Stimulated activated CD8-positive, alpha-beta memory T cell treated with anti-CD3 and anti-CD28 coated beads, Interleukin-4, amount 100 ng/mL, for 48 hours (primary cell): Measurements from ENCODE around the gene MPDU1.
"Not testable (repeated sequence)": the region's sequence is repeated elsewhere in the genome, so short reads cannot be mapped to it uniquely, and the experiment has no call there.

Source experiments
- DNase-seq: peaks from one replicate; pipeline ENCODE4 v3.0.0-alpha.2; 2020

The MPDU1 gene

DNA sequence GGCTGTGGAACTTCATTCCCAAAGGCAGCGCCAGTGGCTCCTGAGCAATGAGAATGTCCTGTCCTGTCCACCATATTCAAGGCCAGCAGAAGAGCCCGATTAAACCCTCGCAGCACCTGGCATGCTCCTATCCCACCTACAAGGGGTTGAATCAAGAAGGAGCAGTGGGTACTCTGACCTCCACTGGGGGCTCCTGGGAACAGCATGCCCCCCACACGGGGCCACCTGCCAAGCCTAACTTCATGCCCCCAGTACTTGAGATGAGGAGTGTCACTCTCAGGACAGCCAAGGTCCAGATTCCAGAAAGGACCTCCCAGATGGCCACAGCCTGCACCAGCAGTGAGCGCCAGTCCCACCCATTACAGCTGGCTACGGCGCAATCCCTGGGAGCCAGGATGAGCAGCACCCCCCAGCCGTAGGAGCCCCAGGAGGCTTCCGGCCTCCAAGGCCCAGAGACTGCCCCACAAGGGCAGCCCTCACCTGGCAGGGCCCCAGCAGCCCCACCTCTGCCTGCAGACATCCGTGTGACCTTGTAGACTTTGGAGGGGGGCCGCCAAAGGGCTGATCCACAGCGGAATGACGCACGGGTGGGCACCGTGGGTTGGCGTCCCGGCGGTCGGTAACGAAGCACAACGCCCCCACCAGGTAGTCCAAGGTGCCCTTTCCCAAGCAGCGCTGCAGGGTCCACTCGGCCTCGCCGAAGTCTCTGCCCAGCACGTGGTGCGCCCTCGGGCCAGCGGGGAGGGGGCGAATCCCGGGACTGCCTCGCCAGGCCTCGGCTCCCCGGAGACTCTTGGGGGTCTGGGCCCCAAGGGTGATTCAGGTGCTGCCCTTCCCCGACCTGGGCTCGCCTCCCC is 1.0 kb upstream of the MPDU1 start:
- DNase-seq: no peak

DNA sequence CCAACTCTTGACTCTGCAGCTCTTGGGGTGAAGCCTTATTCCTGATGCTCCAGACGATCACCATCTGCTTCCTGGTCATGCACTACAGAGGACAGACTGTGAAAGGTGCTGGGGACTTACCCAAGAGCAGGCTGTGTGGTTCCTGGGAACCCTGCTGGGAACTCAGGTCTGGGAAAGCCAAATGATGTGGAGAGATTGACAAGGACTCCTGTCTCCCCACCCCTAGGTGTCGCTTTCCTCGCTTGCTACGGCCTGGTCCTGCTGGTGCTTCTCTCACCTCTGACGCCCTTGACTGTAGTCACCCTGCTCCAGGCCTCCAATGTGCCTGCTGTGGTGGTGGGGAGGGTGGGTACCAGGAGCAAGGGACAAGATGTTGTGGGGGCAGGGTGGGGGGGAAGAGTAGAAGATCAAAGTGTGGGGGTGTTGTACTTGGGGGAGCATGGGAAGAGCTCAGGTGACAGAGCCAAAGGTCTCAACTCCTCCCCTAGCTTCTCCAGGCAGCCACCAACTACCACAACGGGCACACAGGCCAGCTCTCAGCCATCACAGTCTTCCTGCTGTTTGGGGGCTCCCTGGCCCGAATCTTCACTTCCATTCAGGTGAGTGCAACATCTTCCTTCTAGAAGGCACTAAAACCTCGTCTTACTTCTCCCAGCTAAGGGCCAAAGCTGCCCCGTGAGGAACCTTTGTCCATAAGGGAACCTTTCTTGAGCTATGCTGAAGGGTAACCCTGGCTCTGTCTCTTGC is 3.2 kb downstream of the MPDU1 start:
- no peak for DNase-seq

DNA sequence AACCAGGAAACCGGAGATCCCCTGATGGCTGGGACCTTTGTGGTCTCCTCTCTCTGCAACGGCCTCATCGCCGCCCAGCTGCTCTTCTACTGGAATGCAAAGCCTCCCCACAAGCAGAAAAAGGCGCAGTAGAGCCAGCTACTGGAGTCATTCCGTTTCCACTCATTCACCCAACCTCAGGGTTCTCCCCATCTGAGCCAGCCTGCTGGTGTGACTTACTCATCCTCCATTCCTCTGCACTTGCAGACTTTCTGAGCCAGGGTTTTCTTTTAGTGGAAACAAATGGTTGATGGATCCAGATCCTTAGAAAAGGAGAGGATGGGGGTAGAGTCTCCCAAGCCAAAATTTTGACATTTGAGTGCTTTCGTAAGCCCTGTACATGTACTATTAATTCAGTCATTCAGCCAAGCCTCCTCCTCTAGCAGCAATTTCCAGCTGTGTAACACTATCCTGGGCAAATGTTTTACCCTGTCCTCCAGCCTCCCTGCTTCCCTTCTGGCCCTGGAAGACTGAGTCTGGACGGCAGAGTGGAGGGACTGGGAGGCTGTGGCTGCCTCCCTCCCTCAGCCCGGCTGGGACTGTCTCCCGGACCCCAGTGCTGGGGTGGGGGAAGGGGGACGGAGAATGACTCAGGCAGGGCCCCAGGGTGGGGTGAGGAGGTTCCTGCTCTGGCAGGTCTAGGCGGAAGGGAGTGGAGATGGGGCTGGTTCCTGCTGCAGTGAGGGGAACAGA is 3.9 kb downstream of the MPDU1 start:
- no peak for DNase-seq

DNA sequence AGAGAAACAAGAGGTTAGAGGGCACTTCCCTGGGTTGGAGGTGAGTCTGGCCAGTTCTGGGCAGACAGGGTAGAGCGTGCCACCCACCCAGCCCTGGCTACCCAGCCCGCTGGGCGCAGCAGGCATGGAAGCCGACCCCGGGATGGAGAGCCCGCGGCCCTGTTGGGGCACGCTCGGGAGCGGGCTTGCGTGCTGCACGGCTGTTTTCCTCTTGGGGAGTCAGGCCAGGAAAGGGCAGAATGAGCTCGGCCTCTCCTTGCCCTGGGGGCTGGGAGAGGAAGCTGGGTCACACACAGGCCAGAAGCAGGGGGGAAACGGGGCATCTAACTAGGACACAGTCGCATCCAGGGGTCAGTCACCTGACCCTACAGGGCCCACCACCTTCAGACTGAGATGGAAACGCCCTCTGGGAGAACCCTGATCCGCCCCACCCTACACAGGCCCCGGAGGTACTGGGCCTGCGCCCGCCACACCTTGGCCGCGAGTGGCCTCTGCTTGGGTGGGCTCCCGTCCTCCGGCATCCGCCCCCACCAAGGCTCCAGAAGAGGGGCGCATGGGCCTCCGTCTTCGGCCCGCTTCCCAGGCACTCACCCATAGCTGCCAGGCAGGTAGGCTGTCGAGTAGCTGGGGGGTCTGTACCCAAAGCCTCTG is 5.0 kb downstream of the MPDU1 start:
- DNase-seq: no peak

DNA sequence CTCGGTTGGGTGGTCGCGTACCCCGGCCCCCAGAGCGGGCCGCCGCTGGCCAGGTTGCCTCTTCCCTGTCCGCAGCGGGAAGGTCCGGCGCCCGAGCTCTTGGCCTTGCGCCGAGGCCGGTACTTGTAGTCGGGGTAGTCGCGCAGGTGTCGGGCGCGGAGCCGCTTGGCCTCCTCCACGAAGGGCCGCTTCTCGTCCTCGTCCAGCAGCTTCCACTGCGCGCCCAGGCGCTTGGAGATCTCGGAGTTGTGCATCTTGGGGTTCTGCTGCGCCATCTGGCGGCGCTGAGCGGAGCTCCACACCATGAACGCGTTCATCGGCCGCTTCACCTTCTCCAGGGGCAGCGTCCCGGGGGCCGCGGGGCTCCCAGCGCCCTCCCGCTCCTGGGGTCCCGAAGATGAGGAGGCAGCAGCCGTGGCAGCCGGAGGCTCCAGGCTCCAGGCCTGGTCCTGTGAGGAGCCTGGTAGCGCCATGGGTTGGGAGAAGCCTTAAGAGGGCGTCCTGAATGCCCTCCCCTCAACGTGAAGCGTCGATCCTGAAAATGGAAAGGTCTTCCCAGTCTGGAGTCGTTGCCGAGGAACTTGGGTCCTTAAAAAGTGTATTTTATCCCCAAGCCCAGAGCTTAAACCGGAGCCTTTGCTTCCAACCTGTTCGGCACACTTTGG is 5.7 kb downstream of the MPDU1 start:
- peak; percentile 77 for DNase-seq

DNA sequence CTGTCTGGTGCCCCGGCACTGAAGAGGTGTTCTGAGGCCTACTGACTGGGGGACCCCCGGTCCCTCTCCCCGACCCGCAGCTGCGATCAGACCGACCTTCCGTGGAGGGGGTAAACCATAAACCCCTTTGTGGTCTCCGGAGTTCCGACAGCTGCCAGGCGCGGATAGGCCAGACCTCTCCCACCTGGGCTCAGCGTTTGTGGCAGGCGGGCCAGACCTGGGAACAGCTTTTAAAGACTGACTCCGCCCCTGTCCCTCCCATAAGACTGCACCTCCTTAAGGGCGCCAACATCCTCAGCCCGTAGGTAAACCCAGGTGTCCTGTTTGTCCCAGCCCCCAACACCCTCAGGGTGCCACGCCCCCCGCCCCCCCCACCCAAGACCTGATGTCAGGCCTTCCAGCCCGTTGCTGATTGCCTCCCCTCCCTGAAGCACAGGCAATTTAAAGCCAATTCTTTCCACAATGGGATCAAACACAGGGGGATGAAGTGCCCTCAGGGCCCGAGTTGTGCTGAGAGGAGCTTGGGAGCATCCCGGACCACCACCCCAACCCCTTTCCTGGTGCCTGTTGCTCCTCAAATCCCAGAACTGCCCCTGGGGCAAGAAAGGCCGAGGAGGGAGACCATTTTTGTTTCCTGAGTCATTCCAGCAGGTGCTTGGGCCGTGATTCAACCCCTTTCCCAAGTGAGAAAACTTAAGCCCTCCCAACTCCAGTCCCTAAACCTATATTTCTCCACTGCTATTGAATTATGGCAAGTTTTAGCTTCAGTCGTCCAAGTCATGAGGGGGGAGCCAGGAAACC is 6.4 kb downstream of the MPDU1 start, which contains the start of gene SOX15:
TSS of gene SOX15 (minus strand) at position 204 of the 801 bp plus-strand sequence. CDS start 418 bp downstream, outside the sequence.
- no peak for DNase-seq

DNA sequence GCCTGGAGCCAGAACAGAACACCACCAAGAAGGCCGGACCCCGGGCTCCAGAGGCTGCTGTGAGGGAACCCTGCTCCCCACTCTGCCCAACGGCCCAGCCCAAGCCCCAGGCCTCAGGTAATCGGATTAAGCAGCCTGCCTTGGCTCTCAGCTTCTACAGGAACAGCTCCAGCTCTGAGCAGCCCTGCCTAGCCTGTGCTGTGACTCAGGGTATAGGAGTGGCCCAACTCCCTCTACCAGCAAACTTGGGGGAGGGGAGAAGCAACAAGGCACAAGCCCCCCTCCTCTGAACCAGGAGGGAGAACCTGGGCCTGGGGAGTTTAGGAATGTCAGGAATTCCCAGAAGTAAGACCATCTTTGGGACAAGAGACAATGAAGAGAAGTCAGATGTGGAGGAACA is 7.1 kb downstream of the MPDU1 start:
- DNase-seq: no peak

DNA sequence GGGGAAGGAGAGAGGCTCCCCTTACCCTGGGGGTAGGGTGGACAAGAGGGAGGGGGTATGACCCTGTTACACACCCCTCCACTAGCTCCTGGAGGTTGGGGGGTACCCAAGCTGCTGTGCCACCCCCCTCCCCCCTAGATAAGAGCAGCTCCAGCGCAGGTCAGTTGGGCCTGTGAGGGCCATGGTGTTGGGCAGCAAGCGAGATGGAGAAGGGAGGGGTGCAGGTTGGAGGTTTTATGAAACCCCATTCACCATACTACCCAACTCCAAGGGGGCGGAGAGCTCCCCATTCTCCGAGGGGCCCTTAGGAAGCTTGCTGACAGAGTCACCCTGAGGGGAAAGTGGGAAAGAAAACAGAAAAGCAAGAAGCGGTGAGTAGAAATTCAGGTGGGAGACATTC is 7.9 kb downstream of the MPDU1 start:
- no peak for DNase-seq

DNA sequence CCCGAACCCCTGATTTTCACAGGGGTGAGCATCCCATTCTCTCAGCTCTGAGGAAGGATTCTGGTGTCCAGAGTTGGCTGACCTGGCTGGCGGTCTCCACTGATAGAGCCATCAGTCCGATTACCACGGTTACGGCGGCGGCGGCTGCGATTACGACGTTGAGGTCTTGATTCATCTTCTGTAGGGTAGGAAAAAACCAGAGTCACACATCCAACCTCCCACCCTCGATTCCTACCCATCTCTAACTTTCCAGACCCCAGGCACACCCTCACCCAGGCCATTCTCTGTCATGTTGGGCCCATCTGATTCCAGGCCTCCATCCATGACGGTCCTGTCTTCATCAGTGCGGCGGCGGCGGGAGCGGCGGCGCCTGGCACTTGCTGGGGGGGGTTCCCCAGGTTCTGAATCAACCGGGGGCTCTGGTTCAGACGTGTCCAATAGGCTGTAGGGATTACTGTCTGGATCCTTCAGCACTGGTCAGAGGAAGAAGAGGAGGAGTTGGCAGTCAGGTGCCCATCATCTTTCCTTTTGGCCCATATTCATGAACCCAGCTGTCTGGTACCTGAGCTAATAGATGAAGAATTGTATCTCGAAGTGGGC is 8.9 kb downstream of the MPDU1 start:
- DNase-seq: no peak

DNA sequence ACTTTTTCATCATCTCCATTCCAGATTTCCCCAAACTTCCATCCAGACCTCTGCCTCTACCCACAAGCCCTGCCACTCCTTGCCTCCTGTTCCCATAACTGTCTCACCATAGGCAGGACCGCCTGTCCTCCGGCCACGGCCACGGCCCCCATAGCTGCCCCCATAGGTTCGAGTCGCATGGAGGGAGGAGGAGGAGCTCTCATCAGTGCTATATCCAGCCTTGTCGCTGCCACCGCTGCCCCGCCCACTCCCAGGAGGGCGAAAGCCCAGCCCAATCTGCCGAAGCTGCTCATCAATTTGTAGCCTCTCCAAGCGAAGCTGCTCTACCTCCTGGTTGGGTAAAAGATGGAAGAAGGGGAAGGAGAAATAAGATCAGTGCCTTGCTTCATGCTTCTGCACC is 9.6 kb downstream of the MPDU1 start:
- no peak for DNase-seq

DNA sequence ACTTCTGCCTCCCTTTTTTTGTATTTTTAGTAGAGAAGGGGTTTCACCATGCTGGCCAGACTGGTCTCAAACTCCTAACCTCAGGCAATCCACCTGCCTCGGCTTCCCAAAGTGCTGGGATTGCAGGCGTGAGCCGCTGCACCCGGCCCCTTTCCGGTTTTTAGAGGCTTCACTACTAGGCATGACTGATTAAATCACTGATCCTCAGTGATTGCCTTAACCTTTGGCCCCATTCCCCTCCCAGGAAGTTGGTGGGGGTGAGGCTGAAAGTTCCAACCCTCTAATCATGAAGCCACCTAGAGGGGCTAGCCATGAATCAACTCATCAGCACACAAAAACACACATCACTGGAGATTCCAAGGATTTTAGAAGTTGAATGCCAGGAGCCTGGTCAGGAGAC is 13.9 kb downstream of the MPDU1 start:
- DNase-seq: not testable (repeated sequence)

DNA sequence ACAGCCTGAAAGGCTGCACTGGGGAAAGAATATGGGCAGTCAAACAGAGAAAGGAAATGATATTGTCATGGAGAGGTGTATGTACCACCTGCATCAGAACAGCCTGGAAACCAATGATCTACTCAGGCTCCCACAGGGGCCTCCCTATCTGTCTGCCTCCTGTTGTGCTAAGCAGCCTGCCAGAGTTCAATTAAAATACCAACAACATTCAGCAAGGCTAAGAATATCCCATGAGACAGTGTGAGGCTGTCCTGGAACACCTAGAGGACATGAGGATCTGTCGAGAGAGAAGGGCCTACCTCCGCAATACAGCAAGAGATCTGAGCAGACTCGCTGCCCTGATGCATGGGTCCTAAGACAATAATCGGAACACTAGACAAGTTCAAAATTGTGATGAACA is 22.6 kb downstream of the MPDU1 start:
- no peak for DNase-seq

DNA sequence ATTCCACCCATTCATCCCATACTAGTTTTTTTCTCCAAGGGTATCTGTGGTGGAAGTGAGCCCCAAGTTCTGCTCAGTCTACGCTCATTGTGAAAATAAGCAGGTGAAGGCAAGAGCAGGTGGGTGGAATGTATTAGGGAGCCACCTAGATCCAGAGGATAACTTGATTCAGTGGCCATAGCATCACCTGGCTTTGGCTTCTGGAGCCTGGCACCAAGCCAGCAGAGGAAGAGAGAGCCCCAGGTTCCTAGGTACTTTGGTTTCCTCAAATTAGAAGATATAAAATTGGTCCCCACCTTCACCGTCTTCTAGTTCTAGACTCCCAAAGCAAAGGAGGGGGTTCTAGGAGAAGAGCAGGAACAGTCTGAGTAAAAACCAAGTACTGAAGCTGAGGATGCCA is 27.0 kb downstream of the MPDU1 start:
- no peak for DNase-seq

DNA sequence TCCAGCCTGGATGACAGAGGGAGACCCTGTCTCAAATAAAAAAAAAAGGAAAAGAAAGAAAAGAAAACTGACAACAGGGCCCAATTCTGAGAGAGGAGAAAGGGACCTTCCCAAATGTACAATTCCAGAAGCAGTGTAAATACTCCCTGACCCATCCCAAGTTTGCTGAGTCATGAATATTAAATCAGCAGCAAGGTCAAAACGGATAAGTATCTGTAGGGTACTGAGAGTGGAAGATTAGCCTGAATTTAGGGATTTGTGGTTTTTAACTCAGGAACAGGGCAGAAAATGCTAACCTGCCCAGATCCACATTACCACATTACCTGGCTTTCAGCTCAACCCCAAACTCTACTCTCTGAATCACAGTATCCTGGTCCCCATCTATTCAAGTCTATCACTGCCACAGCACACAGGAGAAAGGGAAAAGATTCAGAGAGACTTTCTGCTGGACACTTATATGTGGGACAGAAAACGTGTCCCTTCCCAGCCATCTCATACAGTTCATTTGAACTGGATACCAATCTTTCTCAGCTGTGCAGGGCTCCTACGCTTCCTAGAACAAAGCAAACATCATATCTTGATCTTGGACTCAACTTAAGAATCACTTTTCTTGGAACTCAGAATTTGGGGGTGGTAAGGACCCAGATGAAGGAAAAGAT is 28.1 kb downstream of the MPDU1 start:
- DNase-seq: no peak

DNA sequence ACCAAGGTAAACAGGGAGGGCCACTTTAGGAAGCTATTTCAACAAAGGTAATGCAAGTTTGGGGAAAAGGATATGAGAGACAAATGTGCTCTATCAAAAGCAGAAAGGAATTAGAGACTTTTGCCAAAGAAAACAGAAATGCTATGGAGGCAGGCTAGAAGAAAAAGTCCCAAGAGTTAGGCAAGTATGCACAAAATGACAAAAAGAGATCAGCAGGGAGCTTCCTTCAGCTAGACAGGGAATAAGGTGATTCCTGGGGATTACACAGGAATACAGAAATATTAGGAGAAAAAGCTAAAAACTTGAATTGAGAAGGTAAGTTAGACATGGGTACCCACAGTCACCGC is 28.6 kb downstream of the MPDU1 start:
- no peak for DNase-seq

DNA sequence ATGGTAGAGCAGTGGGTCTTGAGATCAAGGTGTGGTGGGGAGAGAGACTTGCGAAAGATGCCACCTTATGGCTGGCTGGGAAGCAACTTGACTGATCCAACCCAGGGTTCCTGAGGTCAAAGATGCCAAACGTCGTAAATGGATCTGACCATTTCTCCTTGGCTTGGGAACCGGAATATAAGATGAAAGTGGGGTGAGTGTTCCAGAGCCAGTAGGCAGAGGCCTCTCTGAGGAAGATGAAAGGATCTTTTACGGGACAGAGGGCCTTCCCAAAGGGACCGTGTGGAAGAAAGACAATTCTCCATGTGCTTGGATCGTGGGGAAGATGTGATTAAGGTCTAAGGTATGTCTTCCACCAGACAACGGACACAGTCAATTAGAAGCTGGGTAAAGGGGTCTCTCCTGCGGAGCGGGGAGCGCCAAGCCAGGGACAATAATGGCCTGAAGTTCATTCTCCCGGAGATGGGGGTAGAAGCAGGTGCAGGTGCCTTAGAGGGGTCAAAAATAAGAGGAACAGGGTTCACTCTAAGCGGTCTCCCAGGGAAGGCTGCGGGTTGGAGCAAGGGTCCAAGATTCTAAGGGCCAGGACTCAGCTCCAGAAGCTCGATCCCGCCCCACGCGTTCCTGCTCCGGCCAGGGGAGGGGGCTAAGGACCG is 30.2 kb downstream of the MPDU1 start:
- DNase-seq: no peak

DNA sequence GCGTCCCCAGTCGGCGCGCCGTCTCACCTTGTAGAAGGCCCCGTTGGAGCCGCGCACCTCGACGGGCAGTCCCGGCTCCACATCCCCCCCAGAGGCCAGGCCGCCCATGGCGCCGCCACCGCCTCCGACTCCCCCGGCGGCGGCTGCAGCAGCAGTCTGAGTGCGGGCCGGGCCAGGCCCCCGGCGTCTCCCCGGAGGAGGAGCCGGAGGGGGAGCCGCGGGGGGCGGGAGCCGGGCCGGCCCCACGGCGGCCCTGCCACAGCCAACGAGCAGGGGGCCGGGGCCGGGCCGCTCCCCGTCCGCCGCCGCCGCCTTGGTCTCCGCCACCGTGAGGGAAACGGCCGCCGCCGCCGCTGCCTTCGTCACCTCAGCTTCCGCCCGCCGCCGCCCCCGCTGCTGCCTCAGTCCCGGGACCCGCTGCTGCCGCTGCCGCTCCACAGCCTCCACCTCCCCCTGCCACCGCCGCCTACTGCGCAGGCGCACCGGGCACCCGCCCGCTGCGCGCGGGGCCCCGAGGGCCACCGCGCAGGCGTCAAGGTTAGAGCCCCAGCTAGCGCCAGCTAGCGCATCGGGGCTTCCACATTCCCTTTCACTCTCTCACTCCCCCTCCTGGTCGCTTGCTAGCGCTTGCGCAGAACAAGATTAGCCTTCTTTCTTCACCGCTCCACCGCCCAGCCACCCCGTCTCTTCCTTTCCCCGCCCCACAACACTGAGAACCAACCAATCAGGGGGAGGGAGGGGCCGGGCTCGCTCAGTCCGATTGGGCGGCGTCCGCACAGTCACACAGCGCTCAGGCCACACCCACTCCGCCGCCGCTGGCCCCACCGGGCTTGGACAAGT is 31.0 kb downstream of the MPDU1 start, which contains the start of gene FXR2:
TSS of gene FXR2 (minus strand) at position 473 of the 840 bp plus-strand sequence. CDS start at position 108, 365 bp downstream.
- DNase-seq: peak; percentile 99

DNA sequence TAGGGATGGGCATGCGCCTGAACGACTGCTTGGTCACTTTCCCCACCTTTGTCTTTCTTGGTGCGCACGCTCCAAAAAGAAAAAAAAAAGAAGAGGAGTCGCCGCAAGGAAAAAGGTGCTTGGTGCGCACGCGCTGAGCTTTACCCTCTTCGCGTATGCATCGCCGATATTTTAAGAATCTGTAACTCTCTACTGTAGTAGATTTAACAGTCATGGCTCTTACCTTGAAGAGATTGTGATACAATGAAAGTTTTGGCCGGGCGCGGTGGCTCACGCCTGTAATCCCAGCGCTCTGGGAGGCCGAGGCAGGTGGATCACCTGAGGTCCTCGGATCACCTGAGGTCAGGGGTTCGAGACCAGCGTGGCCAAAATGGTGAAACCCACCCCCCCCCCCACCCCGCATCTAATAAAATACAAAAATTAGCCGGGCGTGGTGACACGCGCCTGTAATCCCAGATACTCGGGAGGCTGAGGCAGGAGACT is 31.7 kb downstream of the MPDU1 start:
- no peak for DNase-seq

DNA sequence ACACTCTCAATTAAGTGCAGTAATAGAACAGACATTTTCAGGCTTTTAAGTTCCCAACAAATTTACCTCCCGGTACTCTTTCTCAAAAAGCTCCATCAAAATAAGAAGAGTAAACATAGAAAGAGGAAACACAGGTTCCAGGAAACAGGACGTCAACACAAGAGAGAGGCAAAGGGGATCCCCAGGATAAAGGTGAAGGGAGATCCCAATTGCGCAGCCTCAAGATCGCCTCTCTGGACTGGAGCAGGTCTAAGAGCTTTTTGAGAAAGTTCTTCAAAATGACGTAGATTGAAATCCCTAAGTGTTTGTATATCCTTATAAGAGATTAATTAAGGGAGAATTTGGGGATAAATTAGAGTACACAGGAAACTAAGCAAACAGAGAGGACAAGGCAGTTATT is 35.0 kb downstream of the MPDU1 start:
- DNase-seq: no peak
